ENCODE results near the gene CCDC92B. TPM values are rescaled to one million over a fixed set of nuclear protein-coding genes. Genes with fewer than 3 reads are reported as not detected.

The CCDC92B gene
- polyA plus RNA-seq, 1 of the 3 experiments (the other 2 are of a cell fraction), result 0.07 TPM

GRCh38 chr17:2694381-2695242 lies 54.8 kb downstream of the CCDC92B start:
- H3K9ac ChIP-seq, result no peak overlapping the region
- H3K27me3 ChIP-seq (ENCODE audit: insufficient read depth), result no peaks in the 10 kb centered on the region
- no peaks in the 10 kb centered on the region for H3K4me1 ChIP-seq (ENCODE audit: control insufficient read depth in 1 of 2, insufficient read depth in 2 of 2, low read depth in 1 of 2, low read length in 1 of 2)
- WGBS (ENCODE audit: low lambda C conversion rate), result 94% methylated on average over 26 of the region's 42 CpGs
- H3K9me2 ChIP-seq, result no peaks in the 10 kb centered on the region
- peak; percentile 39 for DNase-seq
- H2AFZ ChIP-seq (ENCODE audit: low read depth), result no peak overlapping the region
- no peaks in the 10 kb centered on the region for H3K79me2 ChIP-seq (ENCODE audit: insufficient read depth)
- no peak overlapping the region for H3K4me3 ChIP-seq (ENCODE audit: low read depth in 2 of 2, low read length in 1 of 2)
- H3K36me3 ChIP-seq (replicated peaks in 1 of 2; ENCODE audit: control insufficient read depth in 1 of 2, insufficient read depth in 2 of 2, low read length in 1 of 2), result peaks cover 0 to 41% of the 10 kb centered on the region in 2 experiments
- ChIA-PET CTCF (no interaction called here), POLR2A (interaction anchor here (0.6 kb wide), 1 partner anchor 20 kb away, joined by 3 read pairs; no protein-coding TSS in a partner anchor)
- H3K27ac ChIP-seq (ENCODE audit: low read depth in 2 of 2, low read length in 1 of 2), result no peak overlapping the region
- H3K9me3 ChIP-seq, result no peaks in the 10 kb centered on the region
- no peaks in the 10 kb centered on the region for H4K20me1 ChIP-seq (ENCODE audit: insufficient read depth)
- no peaks in the 10 kb centered on the region for H3F3A ChIP-seq (replicated peaks; ENCODE audit: insufficient read depth)
- TF ChIP-seq TAF1 (IDR thresholded peaks at IDR 0.05; ENCODE audit: borderline replicate concordance, low read depth, low read length) (no peak), MEF2A (IDR thresholded peaks at IDR 0.05; ENCODE audit: borderline replicate concordance, low read depth) (no peak), EP300 (IDR thresholded peaks at IDR 0.05; ENCODE audit: borderline replicate concordance in 1 of 2, low read depth in 1 of 2, low read length in 1 of 2) (no peak), MXI1 (IDR thresholded peaks at IDR 0.05; ENCODE audit: low read depth, low read length) (no peak)
- no peak overlapping the region for H3K4me2 ChIP-seq

GRCh38 chr17:2693561-2694380 lies 55.7 kb downstream of the CCDC92B start:
- H4K20me1 ChIP-seq (ENCODE audit: insufficient read depth), result no peaks in the 10 kb centered on the region
- H3K4me1 ChIP-seq (ENCODE audit: control insufficient read depth in 1 of 2, insufficient read depth in 2 of 2, low read depth in 1 of 2, low read length in 1 of 2), result no peaks in the 10 kb centered on the region
- peaks cover 1% of the 10 kb centered on the region for H3F3A ChIP-seq (replicated peaks; ENCODE audit: insufficient read depth)
- ChIA-PET POLR2A (no interaction called here), CTCF (no interaction called here)
- 99% methylated on average over 13 of the region's 37 CpGs for WGBS (ENCODE audit: low lambda C conversion rate)
- no peaks in the 10 kb centered on the region for H3K79me2 ChIP-seq (ENCODE audit: insufficient read depth)
- H3K9me2 ChIP-seq, result no peaks in the 10 kb centered on the region
- no peaks in the 10 kb centered on the region for H3K27me3 ChIP-seq (ENCODE audit: insufficient read depth)
- peak; percentile 27 for DNase-seq
- H3K4me3 ChIP-seq (ENCODE audit: low read depth in 2 of 2, low read length in 1 of 2), result no peak overlapping the region
- H3K9ac ChIP-seq, result no peak overlapping the region
- no peak overlapping the region for H3K27ac ChIP-seq (ENCODE audit: low read depth in 2 of 2, low read length in 1 of 2)
- H3K4me2 ChIP-seq, result no peak overlapping the region
- no peak overlapping the region for H2AFZ ChIP-seq (ENCODE audit: low read depth)
- H3K36me3 ChIP-seq (replicated peaks in 1 of 2; ENCODE audit: control insufficient read depth in 1 of 2, insufficient read depth in 2 of 2, low read length in 1 of 2), result peaks cover 0 to 41% of the 10 kb centered on the region in 2 experiments
- no peaks in the 10 kb centered on the region for H3K9me3 ChIP-seq
- TF ChIP-seq CHD2 (IDR thresholded peaks at IDR 0.05; ENCODE audit: low read length, partially characterized antibody) (no peak), CTCF (IDR thresholded peaks at IDR 0.05) (no peak), FOXM1 (IDR thresholded peaks at IDR 0.05; ENCODE audit: low read depth) (no peak), USF2 (IDR thresholded peaks at IDR 0.05; ENCODE audit: borderline replicate concordance, low read depth, low read length) (no peak), MEF2A (IDR thresholded peaks at IDR 0.05; ENCODE audit: borderline replicate concordance, low read depth) (no peak), USF1 (IDR thresholded peaks at IDR 0.05; ENCODE audit: borderline replicate concordance, low read depth) (no peak), IRF3 (IDR thresholded peaks at IDR 0.05; ENCODE audit: low read depth, low read length) (no peak), RXRA (IDR thresholded peaks at IDR 0.05; ENCODE audit: borderline replicate concordance, low read depth) (no peak), RFX5 (IDR thresholded peaks at IDR 0.05; ENCODE audit: low read length) (no peak), ZBTB33 (IDR thresholded peaks at IDR 0.05; ENCODE audit: borderline replicate concordance, low read depth) (no peak), MAX (IDR thresholded peaks at IDR 0.05; ENCODE audit: low read depth) (no peak), TCF12 (IDR thresholded peaks at IDR 0.05) (no peak), NRF1 (IDR thresholded peaks at IDR 0.05; ENCODE audit: low read depth, low read length) (no peak), POLR2AphosphoS5 (IDR thresholded peaks at IDR 0.05; ENCODE audit: low read depth, low read length) (no peak), YY1 (IDR thresholded peaks at IDR 0.05; ENCODE audit: low read depth) (no peak)

All from SK-N-SH (cell line).